Measurements from ENCODE around the gene SUGCT. TPM values are rescaled to one million over a fixed set of nuclear protein-coding genes. Genes with fewer than 3 reads are reported as not detected.

Gene SUGCT
- polyA plus RNA-seq, 3 donors = 12.9 to 16.3 (median 13.0) TPM

DNA sequence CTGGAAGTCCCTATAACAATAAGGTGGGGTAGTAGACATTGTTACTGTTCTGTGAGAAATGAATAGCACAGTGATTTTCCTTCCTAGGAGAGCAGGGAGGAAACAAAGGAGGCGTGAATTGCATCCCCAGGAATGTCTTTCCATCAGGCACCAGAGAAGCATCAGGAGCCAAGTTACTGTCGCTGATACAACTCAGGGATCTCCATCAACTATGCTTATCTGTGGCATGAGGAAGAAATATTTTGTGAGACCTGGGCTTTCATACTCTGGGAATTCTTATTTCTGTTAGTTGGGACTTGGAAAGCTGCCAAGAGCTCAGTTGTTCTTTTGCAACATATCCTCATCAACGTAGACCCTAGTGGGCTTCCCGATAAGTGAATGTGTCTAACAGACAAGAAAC lies 622.3 kb downstream of the SUGCT start:
- DNase-seq (ENCODE audit: extremely low read depth in 1 of 11, low read depth in 9 of 11, low spot score in 4 of 11) = no peak

GRCh38 chr7:40758590-40758989 lies 623.8 kb downstream of the SUGCT start:
- DNase-seq (ENCODE audit: extremely low read depth in 1 of 11, low read depth in 9 of 11, low spot score in 4 of 11) = no peak

- DNase-seq (ENCODE audit: extremely low read depth in 1 of 11, low read depth in 9 of 11, low spot score in 4 of 11) = no peak
These were observed 625.6 kb downstream of the SUGCT start for GRCh38 chr7:40760293-40760964.

- DNase-seq (ENCODE audit: extremely low read depth in 1 of 11, low read depth in 9 of 11, low spot score in 4 of 11) = no peak
These were observed 626.2 kb downstream of the SUGCT start for GRCh38 chr7:40760987-40761386.

DNA sequence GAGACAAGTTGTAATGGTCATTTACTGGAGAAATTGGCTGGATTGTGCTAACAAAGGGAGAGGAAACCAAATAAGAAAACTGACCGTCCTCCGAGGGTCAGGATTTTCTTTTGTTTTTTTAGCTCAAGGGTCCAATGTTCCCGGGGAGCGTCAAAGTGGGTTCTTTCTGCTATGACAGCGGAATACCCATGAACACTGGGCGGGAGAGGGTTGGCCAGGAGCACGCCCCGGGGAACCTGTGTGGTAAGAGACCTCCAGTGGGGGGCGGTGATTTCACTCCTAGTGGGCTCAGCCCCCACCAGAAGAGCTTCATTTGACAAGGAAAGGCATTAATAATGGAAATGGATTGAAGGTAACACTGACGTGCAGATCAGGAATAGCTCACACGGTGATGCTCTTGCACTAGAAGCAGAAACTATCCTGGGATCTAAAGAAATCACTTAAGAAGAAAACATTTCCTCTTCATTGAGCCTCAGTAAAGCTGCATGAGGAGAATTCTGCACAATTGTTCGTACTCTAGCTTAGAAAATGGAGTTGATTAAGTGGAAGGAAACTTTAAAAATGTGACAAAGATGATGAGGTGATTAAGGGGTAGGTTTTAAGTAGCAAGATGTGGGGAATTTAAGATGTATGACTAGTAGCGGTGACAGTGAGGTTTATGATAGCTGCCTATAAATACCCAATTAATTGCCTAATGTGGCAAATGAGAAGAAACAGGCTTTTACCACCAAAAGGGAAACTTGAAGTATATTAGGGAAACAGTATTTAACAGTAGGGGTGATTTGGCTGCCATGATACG lies 627.2 kb downstream of the SUGCT start:
- DNase-seq (ENCODE audit: extremely low read depth in 1 of 11, low read depth in 9 of 11, low spot score in 4 of 11) = no peak

GRCh38 chr7:40763319-40764287 lies 628.8 kb downstream of the SUGCT start:
- no peak for DNase-seq (ENCODE audit: extremely low read depth in 1 of 11, low read depth in 9 of 11, low spot score in 4 of 11)

GRCh38 chr7:40765639-40766038 lies 630.8 kb downstream of the SUGCT start:
- no peak for DNase-seq (ENCODE audit: extremely low read depth in 1 of 11, low read depth in 9 of 11, low spot score in 4 of 11)

DNA sequence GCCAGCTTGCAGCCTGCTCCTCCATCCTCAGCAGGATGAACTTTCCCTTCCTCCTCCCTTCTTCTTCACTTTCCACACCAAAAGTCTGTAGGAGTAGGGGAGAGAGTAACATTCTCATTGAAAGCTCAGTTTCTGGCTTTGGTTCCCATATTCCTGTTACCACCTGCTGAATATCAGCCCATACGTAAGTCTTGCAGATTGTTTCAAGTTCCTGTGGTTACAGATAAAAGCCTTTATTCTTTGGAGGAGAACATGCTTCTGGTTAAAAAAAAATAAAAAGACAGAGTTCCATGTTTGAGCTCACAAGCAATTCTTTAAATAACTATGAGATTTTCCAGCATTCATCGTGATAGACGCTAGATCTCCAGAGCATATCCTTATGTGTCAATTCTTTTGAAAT lies 637.3 kb downstream of the SUGCT start:
- no peak for DNase-seq (ENCODE audit: extremely low read depth in 1 of 11, low read depth in 9 of 11, low spot score in 4 of 11)

- no peak for DNase-seq (ENCODE audit: extremely low read depth in 1 of 11, low read depth in 9 of 11, low spot score in 4 of 11)
These were observed 638.9 kb downstream of the SUGCT start for GRCh38 chr7:40773656-40774055.

GRCh38 chr7:40775877-40776276 lies 641.1 kb downstream of the SUGCT start:
- DNase-seq (ENCODE audit: extremely low read depth in 1 of 11, low read depth in 9 of 11, low spot score in 4 of 11) = no peak

GRCh38 chr7:40777730-40778312 lies 643.0 kb downstream of the SUGCT start:
- DNase-seq (ENCODE audit: extremely low read depth in 1 of 11, low read depth in 9 of 11, low spot score in 4 of 11) = no peak

- DNase-seq (ENCODE audit: extremely low read depth in 1 of 11, low read depth in 9 of 11, low spot score in 4 of 11) = no peak
These were observed 645.7 kb downstream of the SUGCT start for GRCh38 chr7:40780460-40780859.

DNA sequence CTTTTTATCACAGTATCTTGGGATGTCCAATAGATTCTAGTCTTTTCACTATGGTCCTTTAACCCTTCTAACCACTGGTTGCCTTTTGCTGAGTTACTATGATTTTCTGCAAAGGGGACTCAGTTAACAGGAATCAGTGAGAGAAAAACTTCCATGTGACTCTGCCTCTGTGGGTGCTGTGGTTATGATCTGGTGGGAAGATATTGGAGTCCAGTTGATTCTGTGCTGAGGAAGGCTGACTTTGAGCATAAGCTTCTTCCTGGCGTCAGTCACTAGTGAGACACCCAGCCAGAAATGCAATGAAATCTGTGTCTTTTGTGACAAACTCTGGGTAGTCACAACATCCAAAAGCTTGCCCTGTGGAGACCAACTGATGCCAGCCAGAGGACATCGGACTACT lies 648.0 kb downstream of the SUGCT start:
- no peak for DNase-seq (ENCODE audit: extremely low read depth in 1 of 11, low read depth in 9 of 11, low spot score in 4 of 11)

- DNase-seq (ENCODE audit: extremely low read depth in 1 of 11, low read depth in 9 of 11, low spot score in 4 of 11) = no peak
These were observed 649.4 kb downstream of the SUGCT start for GRCh38 chr7:40784176-40784575.

- no peak for DNase-seq (ENCODE audit: extremely low read depth in 1 of 11, low read depth in 9 of 11, low spot score in 4 of 11)
These were observed 652.1 kb downstream of the SUGCT start for GRCh38 chr7:40786909-40787308.

DNA sequence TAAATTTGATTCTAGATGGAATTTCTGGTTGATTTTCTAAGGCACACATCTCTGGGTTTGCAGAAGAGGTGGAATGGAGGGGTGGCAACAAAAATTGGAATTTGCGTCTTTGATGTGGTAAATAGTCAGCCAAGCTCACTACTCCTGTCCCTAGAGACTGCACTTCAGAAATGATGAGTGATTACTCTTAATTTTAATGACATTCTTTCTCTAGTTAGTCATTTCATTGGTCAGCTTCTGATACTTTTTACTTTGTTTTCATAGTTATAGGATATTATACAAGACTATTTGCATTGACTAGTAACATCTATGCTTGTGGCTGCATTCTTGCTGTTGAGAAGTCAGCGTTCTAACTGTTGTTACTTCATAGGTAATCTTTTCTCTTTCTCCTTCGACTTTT lies 658.3 kb downstream of the SUGCT start:
- DNase-seq (ENCODE audit: extremely low read depth in 1 of 11, low read depth in 9 of 11, low spot score in 4 of 11) = no peak

GRCh38 chr7:40795607-40796006 lies 660.8 kb downstream of the SUGCT start:
- no peak for DNase-seq (ENCODE audit: extremely low read depth in 1 of 11, low read depth in 9 of 11, low spot score in 4 of 11)

- DNase-seq (ENCODE audit: extremely low read depth in 1 of 11, low read depth in 9 of 11, low spot score in 4 of 11) = no peak
These were observed 661.9 kb downstream of the SUGCT start for GRCh38 chr7:40796723-40797122.

DNA sequence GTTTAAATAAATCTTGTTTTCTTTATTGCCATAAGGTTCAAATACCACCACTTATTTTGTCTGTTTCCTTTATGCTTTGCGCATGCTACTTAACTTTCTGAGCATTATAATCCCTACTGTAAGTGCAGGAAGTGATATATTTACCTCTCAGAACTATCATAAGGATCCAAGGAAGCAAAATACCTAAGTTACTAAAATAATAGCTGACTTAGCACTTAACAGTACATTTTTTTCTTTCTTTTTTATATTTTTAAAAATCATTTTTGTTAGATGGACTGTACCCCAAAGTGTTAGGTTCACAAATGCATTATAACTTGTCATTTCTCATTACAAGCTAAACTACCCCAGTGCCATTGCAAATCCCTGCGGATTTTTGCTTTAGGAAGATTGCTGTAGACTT lies 663.8 kb downstream of the SUGCT start:
- no peak for DNase-seq (ENCODE audit: extremely low read depth in 1 of 11, low read depth in 9 of 11, low spot score in 4 of 11)

Data from renal cortex interstitium (tissue), 11 donors.